Measurements from ENCODE around the gene BTBD6.
A peak's percentile ranks its signal among the peaks of the same experiment; 100 is the strongest.

Gene BTBD6

GRCh38 chr14:105248368-105249181 is at the start of gene BTBD6:
Gene BTBD6, plus strand, starts transcription at chr14:105248533. Its CDS starts 179 bp downstream, at chr14:105248712.
- peak; percentile 90 for DNase-seq

- DNase-seq, result no peak
Measured at GRCh38 chr14:105198588-105198987, 49.7 kb upstream of the BTBD6 start.

GRCh38 chr14:105199093-105199492 is 49.2 kb upstream of the BTBD6 start:
- no peak for DNase-seq

- no peak for DNase-seq
Measured at GRCh38 chr14:105200074-105200473, 48.3 kb upstream of the BTBD6 start.

- DNase-seq, result no peak
Measured at GRCh38 chr14:105200641-105201040, 47.7 kb upstream of the BTBD6 start.

GRCh38 chr14:105201156-105201924 is 47.0 kb upstream of the BTBD6 start:
- DNase-seq, result no peak

- no peak for DNase-seq
Measured at GRCh38 chr14:105201925-105202513, 46.3 kb upstream of the BTBD6 start.

GRCh38 chr14:105203057-105203531 is 45.2 kb upstream of the BTBD6 start:
- DNase-seq, result peak; percentile 87

GRCh38 chr14:105203701-105204100 is 44.6 kb upstream of the BTBD6 start:
- DNase-seq, result no peak

DNA sequence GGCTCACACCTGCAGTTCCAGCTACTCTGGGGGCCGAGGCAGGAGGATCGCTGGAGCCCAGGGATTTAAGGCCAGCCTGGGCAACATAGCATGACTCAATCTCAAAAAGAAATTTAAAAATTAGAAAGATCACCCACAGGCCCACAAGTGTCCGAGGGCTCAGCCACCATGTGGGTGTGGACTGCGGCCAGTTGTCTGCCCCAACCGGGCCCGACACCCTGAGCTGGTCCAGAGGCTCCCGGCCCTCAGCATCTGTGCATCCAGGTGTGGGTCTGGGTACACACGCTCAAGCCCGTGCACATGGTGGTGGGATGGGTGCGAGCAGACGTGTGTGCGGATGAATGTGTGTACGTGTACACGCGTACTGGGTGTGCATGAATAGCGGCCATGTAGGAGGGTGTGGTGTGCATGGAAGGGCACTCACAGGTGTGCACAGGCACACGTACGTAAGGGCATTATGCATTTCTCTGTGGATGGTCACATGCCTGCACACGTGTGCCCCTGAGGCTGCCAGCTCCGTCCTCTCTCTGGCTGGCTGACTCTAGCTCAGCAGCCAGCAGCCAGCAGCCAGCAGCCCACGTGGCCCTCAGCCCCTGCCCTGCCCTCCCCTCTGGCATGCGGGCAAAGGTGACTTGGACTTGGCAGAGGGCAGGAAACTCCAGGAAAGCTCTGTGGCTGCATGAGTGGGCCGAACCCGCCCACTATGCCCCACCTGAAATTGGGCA is 44.0 kb upstream of the BTBD6 start:
- DNase-seq, result no peak

GRCh38 chr14:105204931-105205672 is 43.2 kb upstream of the BTBD6 start:
- no peak for DNase-seq

- no peak for DNase-seq
Measured at GRCh38 chr14:105205673-105206208, 42.6 kb upstream of the BTBD6 start.

GRCh38 chr14:105206873-105207272 is 41.5 kb upstream of the BTBD6 start:
- DNase-seq, result no peak

DNA sequence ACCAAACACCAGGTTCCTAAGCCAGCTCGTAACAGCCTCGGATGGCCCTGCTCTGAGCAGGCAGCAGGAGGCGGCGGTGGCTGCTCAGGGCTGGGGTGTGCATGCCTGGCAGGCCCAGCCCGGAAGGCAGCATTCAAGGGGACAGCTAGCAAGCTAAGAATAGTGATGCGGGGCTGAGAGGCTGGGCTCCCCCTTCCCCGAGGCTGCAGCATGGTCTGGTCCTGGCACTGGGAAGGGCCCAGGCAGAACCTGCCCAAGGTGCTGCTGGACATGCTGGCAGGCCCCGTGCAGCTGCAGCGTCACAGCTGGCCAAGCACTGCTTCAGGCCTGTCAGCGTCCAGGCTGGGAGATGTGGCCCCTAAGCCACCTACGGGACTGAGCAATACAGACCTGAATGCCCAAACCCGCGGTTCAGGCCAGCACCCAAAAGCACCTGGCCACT is 40.9 kb upstream of the BTBD6 start:
- DNase-seq, result no peak

DNA sequence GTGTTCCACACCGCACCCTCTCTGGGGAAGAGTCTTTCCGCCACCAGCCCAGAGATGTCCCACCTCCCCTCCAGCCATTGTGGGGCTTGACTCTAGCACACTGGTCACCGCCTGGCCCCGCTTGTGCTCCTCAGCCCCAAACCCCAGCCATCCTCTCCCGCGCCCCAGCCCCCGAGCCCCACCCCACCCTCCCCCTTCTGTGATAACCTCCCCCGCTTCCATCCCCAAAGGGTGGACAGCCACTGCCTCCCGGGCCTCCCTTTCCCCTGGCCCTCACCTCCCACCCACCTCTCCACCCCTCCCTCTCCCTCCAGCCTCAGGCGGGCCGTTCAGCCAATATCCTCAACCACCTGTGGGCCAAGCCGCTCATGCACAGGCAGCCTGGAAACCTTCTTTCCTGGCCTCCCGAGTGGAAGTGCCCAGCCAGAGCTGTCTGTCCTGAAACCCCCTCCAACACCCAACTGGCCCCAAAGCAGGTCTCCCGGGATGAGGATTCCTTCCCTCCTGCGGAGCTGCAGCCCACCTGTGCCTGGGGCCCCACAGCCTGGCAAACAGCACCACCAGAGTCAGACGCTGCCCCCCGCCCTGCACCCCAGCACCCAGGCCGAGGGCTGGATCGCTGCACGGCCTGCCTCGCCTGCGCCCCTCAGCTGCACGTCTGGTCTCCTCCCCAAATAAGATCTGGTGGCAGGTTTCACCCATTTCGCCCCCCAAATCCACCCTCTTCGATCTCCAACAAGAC is 40.2 kb upstream of the BTBD6 start:
- no peak for DNase-seq

DNA sequence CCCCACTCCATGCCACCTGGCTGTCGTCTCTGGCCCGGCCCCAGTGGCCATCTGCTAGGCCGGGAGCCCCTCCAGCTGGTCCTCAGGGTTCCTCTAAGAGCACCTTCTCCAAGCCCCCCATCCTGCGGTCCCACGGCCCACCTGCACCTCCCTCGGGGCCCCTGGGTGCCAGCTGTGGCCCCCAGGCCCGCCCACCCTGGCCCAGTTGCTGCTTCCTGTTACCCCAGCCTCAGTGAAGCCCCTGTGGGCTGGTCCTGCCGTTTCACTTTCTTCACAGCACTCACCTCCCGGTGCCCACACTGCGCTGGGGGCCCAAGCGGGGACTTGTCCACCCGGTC is 39.6 kb upstream of the BTBD6 start:
- no peak for DNase-seq

DNA sequence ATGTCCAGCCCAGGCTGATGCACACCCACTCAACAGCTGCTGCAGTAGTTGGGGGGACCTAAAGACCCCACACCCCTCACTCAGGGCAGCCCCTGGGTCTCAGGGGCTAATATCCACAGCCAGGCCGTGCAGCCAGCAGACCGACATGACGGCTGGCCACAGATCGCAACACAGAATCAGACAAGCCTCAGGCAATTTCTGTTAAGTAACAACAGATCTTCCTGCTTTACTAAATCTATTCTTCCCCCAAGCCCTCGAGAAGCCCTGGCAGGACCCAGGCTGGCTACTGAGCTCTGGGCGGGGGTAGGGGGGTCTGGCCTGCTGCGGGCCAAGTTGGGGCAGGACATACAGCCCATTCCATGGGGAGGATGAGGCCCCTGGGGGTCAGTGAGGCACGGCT is 39.2 kb upstream of the BTBD6 start:
- DNase-seq, result no peak

DNA sequence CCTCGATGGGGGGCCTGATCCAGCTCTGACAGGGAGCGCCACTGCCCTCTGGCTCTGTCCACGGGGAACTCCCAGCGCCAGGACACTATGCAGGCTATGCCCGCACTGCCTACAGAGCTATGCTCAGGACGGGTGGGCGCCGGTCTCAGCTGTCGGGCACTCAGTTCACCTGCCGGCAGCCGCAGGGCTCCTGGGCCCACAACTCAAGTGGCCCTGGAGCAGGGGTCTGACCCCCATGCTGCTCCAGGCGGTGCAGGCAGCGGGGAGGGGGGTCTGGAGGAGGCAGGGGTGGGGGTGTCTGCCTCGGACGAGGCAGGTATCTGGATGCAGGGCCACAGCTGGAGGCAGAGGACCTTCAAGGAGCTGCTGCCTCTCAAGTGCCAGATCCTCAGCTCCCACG is 38.7 kb upstream of the BTBD6 start:
- DNase-seq, result no peak

DNA sequence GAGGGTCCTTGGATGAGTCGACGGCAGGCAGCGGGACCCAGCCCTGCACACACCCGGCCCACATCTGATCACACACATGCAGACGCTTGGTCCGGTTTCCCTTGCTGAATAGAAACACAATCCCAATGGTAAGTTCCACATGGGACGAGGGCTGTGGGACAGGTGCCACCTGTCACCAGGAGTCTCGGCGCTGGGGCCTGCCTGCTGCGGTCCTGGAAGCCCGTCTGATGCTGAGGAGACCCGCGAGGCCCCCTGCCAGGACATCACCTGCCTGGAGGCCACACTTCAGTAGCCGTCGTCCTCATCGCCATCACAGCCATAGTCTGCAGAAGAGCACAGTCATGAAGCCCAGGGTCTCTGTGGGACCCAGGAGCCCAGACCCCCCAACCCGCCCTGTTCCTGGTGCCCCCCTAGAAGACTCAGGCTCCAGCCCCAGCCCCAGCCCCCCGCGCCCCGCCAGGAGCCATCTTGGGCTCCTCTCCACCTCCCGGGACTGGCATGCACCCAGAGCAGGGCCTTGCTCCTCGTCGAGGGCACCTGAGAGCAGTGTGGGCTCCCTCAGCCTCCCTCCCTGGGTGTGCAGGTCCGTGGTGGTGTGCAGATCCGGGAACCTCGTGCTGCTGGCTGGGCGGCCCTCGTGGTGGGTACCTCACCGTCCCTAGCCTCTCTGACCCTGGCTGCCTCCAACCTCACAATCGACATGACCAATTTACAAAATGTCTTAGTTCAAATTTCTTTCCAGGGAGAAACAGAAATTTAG is 37.9 kb upstream of the BTBD6 start:
- no peak for DNase-seq

DNA sequence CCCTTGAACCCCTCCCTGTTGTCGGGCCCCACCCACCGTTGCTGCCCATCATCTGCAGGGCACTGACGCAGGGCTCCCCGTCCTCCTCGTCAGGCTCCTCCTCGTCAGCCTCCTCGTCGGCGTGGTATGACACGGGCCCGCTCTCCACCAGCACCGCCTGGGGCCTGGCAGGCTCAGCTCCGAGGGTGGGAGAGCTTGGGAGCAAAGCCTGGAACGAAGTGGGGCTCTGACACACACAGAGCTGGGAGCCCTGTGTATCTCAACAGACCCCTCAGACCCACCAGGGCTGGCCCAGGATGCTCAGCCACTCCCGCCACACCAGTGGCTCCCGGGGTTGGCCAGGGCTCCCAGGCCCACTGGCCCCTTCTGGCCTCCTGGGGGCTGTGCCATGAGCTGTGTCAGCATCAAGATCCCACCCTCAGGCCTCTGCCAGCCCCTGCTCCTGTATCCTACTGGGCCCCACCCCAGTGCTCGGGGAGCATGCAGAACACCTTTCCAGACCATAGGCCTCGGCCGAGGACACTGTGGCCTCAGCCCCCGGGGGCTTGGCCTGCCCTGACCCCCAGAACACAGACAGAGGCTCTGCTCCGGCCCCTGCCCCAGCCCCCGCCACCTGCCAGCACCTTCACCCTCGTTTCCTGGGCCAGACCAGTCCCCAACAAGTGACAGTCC is 37.1 kb upstream of the BTBD6 start:
- DNase-seq, result no peak

All from right forelimb (tissue), 1 donor.